GM10248 (cell line): ENCODE results near the gene CMIP.
A peak's percentile ranks its signal among the peaks of the same experiment; 100 is the strongest.

Experiments
- CTCF ChIA-PET: fragments of 300-600 bp; sonication (Branson Sonifier 250); formaldehyde crosslinking; extraction: SDS; loops from one replicate; lab custom pipeline; 2021; ENCODE audit warnings: antibody characterized with exemption; lab: Yijun Ruan, JAX
- POLR2A ChIA-PET: fragments of 350-650 bp; sonication (Branson Sonifier 250); formaldehyde crosslinking; extraction: SDS; loops from one replicate; lab custom pipeline; 2020; ENCODE audit warnings: antibody characterized with exemption; lab: Yijun Ruan, JAX
- DNase-seq: peaks from one replicate; pipeline ENCODE4 v3.0.0; 2012; ENCODE audit errors: extremely low spot score
- CTCF ChIP-seq: IDR thresholded peaks from 2 replicates; pipeline ENCODE4 v1.5.1; 2012; ENCODE audit warnings: mild to moderate bottlenecking, low read depth; ENCODE audit errors: extremely low read depth, missing control alignments, control extremely low read depth

Gene CMIP

DNA sequence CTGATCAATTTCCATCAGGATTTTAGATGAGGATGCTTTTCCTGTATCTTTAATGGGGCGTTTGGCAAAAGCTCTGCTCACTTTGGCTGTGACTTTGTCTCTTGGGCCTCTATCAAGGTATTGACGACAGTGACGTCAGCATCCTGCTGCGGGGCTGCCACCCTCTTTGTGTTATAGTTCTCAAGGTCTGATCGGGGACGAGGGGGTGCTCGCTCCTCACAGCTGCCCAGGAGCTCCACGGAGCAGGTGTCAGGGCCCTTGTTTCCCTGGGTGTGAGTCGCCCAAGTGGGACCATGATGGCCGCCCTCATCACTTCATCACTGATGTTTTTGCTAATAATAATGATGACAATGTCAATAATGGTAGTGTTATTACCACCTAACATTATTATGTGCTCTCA lies 65.4 kb downstream of the CMIP start:
- POLR2A ChIA-PET: no interaction called here
- CTCF ChIA-PET: interaction anchor here (1.6 kb wide), 1 partner anchor 15 kb away, joined by 3 read pairs; no protein-coding TSS in a partner anchor
- no peak for TF ChIP-seq CTCF
- no peak for DNase-seq

DNA sequence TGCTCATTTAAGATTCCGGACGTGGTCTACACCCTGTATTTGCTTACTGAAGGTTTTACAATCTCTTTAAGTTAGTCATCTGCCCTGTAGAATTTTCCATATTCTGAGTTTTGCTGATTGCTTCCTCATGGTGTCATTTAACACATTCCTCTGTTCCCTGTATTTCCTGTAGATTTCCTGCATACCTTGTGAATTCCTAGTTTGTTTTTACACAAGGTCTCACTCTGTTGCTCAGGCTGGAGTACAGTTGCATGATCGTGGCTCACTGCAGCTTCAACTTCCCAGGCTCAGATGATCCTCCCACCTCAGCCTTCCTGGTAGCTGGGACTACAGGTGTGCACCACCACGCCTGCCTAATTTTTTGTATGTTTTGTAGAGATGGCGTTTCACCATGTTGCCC lies 66.8 kb downstream of the CMIP start:
- ChIA-PET POLR2A (no interaction called here), CTCF (no interaction called here)
- no peak for DNase-seq
- no peak for TF ChIP-seq CTCF

DNA sequence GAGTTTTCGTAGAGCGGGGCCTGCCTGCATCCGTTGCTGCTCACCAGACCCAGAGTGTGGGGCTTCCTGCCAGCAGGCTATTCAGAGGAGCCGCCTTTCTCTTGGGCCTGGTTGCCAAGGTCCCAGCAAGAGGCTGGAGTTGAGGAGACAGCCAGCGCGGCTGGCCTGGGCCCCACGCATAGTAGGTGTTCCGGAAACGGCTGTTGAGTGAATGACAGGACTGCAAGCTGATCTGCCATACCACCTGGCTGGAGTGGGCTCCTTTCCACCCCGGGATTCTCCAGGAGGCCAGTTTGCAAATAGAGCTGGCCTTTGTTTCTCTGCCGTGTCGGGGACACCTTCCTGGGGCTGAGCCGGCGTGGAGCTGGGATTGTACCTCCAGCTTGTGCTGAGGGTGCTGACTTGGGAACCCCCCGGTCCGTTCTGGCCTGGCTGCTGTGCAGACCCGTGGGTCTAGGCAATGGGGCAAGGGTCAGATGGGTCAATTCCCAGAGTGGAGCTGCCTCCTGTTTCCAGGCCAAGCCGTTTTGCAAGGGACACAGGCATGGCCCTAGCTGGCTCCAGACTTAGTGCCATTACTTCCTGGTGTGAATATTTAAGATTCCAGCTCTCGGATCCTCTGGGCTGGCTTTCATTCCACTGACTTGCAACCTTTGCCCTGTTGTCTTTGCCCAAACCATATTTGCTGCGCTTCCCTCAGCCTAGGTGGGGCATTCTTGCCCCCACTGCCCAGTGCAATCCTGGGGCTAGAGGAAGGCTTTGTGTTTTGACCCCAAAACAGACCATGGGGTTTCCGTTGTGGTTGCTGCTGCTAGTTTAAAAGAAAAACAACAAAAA lies 68.8 kb downstream of the CMIP start:
- ChIA-PET POLR2A (interaction anchor here (0.5 kb wide), 1 partner anchor 149 kb away, joined by 4 read pairs; no protein-coding TSS in a partner anchor), CTCF (interaction anchor here (0.6 to 1.8 kb wide), 7 partner anchors 12 to 217 kb away, joined by 3 to 6 read pairs (median 3); no protein-coding TSS in a partner anchor)
- DNase-seq: no peak
- no peak for TF ChIP-seq CTCF

DNA sequence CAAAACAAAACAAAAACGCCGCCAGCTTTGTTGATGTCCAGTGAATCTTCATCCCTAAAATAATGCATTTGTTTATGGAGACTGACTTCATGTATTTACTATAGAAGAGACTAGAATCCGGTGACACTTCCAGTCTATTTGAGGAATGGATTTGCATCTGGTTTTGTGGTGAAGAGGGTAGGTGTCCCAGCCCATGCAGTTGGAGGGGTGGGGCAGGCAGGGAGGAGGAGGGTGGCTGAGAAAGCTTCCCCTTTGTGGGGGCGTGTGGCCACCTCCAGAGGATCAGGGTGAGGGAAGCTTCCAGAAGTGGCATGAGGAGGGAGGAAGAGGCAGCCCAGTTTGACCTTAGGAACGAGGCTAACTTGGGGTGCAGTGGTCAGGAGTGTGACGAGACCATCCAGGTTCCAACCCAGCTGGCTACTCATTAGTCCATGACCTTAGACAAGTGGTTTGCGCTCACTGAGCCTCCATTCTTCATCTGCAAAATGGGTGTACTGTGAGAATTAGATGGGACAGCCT lies 69.5 kb downstream of the CMIP start:
- POLR2A ChIA-PET: no interaction called here
- no peak for TF ChIP-seq CTCF
- DNase-seq: peak; percentile 59
- CTCF ChIA-PET: interaction anchor here (0.7 to 1.8 kb wide), 7 partner anchors 11 to 216 kb away, joined by 3 to 6 read pairs (median 3); no protein-coding TSS in a partner anchor

DNA sequence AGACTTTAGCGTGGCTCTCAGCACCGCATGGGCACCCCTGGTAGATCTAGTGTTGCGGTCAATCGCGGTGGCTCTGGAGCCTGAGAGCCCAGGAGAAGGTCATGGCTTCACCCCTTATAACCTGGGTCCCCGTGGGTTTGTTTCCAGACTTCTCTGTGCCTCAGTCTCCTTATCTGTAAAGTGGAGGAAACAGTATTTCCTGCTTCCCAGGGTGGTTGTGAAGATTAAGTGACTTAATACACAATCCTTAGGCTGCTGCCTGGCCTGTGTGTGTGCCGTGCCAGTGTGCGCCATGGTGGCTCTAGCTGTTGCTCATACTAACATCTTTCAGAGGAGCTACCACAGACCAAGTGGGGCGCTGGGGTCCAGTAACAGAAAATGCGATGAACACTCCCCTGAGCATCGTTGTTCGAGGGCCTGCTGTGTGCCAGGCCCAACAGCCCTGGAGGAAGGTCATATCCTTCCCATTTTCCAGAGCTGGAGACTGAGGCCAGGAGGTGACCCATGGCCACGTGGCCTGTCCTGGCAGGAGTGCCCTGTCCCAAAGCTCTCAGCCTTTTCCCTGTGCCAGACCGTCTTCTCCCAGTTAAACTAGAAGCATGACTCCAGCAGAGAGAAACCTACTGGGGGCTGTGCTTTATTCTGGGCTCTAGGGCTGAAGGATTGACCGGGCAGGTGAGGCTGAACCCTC lies 70.1 kb downstream of the CMIP start:
- TF ChIP-seq CTCF: no peak
- ChIA-PET POLR2A (no interaction called here), CTCF (interaction anchor here (0.7 to 1.8 kb wide), 4 partner anchors 11 to 215 kb away, joined by 3 to 6 read pairs (median 4); no protein-coding TSS in a partner anchor)
- DNase-seq: no peak

GRCh38 chr16:81515281-81515680 lies 70.7 kb downstream of the CMIP start:
- no peak for DNase-seq
- no peak for TF ChIP-seq CTCF
- POLR2A ChIA-PET: no interaction called here
- CTCF ChIA-PET: interaction anchor here (1.3 kb wide), 2 partner anchors 10 to 12 kb away, joined by 3 read pairs; no protein-coding TSS in a partner anchor
